Pons (tissue), 1 donor: Measurements from ENCODE around the gene FREM2.

Experiments used
- DNase-seq: peaks from one replicate; pipeline ENCODE4 v3.0.0-alpha.2; 2016; ENCODE audit warnings: low spot score

Gene FREM2

GRCh38 chr13:38686577-38687245 is at the start of gene FREM2:
FREM2 (plus strand) TSS chr13:38687077; CDS start chr13:38687345, 268 bp downstream.
- peak; percentile 39 for DNase-seq

- DNase-seq: no peak
These were observed 49.3 kb upstream of the FREM2 start for GRCh38 chr13:38637576-38637975.

GRCh38 chr13:38641164-38641948 is 45.5 kb upstream of the FREM2 start:
- no peak for DNase-seq

GRCh38 chr13:38647312-38647711 is 39.6 kb upstream of the FREM2 start:
- DNase-seq: no peak

- DNase-seq: no peak
These were observed 38.0 kb upstream of the FREM2 start for GRCh38 chr13:38648912-38649311.

- no peak for DNase-seq
These were observed 30.2 kb upstream of the FREM2 start for GRCh38 chr13:38656699-38657098.

GRCh38 chr13:38657191-38657590 is 29.7 kb upstream of the FREM2 start:
- DNase-seq: no peak

- no peak for DNase-seq
These were observed 28.0 kb upstream of the FREM2 start for GRCh38 chr13:38658906-38659305.

- DNase-seq: no peak
These were observed 25.7 kb upstream of the FREM2 start for GRCh38 chr13:38661010-38661675.

GRCh38 chr13:38662362-38662761 is 24.5 kb upstream of the FREM2 start:
- DNase-seq: no peak

GRCh38 chr13:38664906-38665305 is 22.0 kb upstream of the FREM2 start:
- no peak for DNase-seq

- no peak for DNase-seq
These were observed 19.3 kb upstream of the FREM2 start for GRCh38 chr13:38667526-38668109.

- no peak for DNase-seq
These were observed 17.5 kb upstream of the FREM2 start for GRCh38 chr13:38669234-38669964.

- no peak for DNase-seq
These were observed 16.2 kb upstream of the FREM2 start for GRCh38 chr13:38670627-38671026.

- DNase-seq: no peak
These were observed 14.9 kb upstream of the FREM2 start for GRCh38 chr13:38671980-38672379.

GRCh38 chr13:38674208-38674607 is 12.7 kb upstream of the FREM2 start:
- no peak for DNase-seq

- DNase-seq: no peak
These were observed 6.0 kb upstream of the FREM2 start for GRCh38 chr13:38680912-38681311.

- no peak for DNase-seq
These were observed 2.2 kb upstream of the FREM2 start for GRCh38 chr13:38684714-38685113.

GRCh38 chr13:38685431-38685830 is 1.4 kb upstream of the FREM2 start:
- DNase-seq: no peak

- DNase-seq: peak; percentile 83
These were observed 802 bp upstream of the FREM2 start for GRCh38 chr13:38685974-38686576.
